Stimulated activated CD8-positive, alpha-beta memory T cell treated with anti-CD3 and anti-CD28 coated beads, Interleukin-12 subunit alpha, Interleukin-12 subunit beta, amount 100 ng/mL, for 4 hours (primary cell): Measurements from ENCODE around the gene ACD.

Source experiments
- DNase-seq: peaks from one replicate; pipeline ENCODE4 v3.0.0-alpha.2; 2020; ENCODE audit warnings: low read depth

ACD gene

GRCh38 chr16:67661886-67662652 is 2.0 kb upstream of the ACD start:
- DNase-seq: no peak

DNA sequence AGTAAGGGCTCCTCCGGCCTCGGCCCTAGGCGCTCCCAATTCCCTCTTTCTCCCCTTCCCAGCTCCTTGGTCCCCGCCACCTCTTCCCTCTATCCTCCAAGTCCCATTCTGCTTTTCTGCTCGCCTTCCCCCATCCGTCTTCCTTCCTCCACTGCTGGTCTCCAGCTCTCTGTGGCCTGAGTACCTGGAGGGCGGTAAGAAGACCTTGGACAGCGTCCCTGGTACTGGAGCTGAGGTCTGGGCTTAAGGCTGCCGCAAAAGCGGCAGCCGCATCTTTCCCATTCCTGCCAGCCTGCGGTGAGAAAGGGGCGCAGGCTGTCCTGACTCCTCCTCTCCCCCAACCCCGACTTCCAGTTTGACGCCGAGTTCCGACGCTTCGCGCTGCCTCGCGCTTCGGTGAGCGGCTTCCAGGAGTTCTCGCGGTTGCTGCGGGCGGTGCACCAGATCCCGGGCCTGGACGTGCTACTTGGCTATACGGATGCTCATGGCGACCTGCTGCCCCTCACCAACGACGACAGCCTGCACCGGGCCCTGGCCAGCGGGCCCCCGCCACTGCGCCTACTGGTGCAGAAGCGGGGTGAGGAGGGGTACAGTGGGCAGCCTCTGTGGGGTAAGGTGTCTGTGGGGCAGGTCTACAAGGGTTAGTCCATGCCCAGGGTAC is 1.2 kb upstream of the ACD start:
- no peak for DNase-seq

DNA sequence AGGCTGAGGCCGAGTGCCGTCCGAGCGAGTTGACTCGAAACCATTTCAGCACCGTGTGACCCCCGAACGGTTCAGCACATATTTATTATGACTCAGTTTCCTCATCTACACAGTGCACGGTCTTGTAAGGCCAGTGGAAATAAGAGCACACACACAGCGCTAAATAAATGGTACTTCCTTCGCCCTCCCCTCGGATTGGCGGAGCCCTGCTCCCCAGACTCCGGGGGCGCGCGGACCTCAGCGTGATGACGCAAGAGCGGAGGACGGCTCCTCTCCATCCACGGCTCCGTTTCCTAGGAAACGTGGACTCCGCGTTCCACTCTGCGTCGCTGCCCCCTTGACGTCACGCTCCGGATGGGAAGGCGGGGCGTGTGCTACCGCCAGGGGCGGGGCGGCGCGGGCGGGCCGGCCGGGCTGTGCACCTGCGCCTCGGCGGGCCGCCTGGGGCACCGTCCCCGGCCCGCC is 536 bp upstream of the ACD start, which contains the start of gene PARD6A:
PARD6A (plus strand) TSS at position 397 of the 465 bp plus-strand sequence. CDS start 79 bp downstream, outside the sequence.
- peak; percentile 90 for DNase-seq

GRCh38 chr16:67658849-67659674 is 998 bp downstream of the ACD start:
- no peak for DNase-seq

- no peak for DNase-seq
Measured at GRCh38 chr16:67657751-67658518, 2.1 kb downstream of the ACD start.

GRCh38 chr16:67657017-67657608 is 2.9 kb downstream of the ACD start:
- no peak for DNase-seq

DNA sequence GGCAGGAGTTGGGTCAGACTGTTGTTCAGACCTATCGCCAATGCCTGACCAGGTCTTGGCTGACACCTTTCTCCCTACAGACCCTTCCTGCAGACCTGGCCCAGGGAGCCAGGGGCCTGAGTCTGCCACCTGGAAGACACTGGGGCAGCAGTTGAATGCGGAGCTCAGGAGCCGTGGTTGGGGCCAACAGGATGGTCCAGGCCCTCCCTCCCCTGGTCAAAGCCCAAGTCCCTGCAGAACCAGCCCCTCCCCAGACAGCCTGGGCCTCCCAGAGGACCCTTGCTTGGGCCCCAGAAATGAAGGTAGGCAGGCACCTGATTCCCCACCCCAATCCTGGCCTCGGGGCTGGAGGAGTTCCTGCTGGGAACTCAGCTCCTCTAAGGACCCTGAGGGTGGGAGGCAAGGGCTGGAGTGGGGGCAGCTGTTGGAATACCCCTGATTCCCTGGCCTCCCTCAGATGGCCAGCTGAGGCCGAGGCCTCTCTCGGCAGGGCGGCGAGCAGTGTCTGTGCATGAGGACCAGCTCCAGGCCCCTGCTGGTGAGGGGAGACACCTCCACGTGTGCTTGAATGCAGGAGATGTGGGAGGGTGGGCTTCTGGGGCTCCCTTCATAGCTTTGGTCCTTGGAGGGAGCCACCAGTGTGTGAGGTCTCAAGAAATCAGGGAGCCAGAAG is 3.6 kb downstream of the ACD start:
- no peak for DNase-seq

DNA sequence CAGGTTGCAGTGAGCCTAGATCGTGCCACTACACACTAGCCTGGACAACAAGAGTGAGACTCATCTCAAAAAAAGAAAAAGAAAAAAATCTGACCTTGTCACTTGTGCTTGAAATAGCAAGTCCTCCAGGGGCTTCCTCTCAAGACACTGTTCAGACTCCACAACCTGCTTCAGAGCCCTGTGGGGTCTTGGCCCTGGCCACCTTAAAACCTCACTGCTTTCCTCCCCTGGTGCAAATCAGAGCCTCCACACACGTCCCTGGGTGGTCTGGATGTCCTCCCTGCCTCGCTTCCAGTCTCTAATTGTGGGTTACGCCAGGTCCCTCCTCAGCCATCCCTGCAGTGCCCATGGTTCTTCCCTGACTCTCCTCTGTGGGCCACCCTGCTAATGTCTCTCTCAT is 4.7 kb downstream of the ACD start:
- DNase-seq: no peak

DNA sequence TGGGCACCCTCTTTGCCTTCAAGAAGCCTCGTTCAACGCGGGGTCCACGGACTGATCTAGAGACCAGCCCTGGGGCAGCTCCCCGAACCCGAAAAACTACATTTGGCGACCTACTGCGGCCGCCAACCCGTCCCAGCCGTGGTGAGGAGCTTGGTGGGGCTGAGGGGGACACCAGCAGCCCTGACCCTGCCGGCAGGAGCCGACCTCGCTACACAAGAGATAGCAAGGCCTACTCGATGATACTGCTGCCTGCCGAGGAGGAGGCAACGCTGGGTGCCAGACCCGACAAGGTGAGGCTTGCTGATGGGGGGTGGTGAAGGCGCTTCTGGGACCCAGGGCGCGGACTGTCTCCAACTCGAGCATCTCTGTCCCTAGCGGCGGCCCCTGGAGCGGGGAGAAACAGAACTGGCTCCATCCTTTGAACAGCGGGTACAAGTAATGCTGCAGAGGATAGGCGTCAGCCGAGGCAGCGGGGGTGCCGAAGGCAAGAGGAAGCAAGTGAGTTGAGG is 5.6 kb downstream of the ACD start:
- DNase-seq: no peak

- DNase-seq: no peak
Measured at GRCh38 chr16:67653789-67654402, 6.2 kb downstream of the ACD start.

DNA sequence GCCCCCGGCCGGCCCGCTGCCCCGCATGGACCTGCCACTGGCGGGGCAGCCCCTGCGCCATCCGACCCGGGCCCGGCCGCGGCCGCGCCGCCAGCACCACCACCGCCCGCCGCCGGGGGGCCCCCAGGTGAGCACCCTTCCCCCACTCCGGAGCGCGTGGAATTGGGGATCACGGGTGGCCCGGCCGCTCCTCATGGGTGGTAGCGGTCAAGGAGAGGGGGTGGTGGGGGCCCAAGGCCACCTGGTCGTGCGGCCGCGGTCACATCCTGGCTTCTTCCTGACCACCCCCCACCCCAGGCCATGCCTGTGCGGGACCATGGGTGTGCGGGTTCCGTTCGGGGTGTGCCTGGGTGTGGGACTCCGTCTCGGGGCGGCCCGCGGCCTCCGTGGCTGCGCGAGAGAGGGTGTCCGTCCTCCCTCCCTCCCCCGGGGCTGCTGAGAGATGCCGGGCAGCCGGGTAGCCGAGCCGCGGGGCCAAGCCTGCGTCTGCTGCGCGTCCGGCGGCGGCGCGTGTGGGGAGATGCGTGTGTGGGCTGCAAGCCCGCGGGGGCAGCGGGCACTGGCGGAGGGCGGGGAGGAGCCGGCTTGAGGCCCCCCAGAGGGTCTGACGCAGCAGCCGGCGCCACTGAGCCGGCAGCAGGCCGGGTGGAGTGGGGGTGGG is 6.8 kb downstream of the ACD start:
- no peak for DNase-seq

DNA sequence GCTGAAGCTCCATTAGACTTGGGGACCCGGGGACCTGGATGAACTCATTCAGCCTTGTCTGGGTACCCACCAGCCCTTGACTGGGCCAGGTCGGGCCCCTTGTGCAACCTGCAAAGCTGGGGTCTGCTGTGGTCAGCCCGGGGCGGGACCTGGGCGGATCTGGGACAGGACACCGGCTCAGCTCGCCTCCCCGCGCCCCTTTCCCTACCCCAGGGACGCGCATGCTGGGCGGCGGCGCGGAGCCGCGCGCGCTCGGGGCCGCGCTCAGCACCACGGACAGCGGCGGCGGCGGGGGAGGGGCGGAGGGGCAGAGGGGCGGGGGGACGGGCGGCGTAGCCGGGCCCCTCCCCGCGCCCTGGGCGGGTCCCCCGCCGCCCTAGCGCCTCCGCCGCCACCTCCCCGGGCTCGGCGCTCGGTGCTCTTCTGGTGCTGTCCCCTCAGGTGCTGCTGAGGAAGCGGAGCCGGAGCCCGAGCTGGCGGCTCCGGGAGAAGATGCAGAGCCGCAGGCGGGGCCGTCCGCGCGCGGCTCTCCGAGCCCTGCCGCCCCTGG is 7.4 kb downstream of the ACD start:
- no peak for DNase-seq

- DNase-seq: no peak
Measured at GRCh38 chr16:67651847-67652246, 8.2 kb downstream of the ACD start.

- no peak for DNase-seq
Measured at GRCh38 chr16:67651039-67651438, 9.0 kb downstream of the ACD start.

GRCh38 chr16:67650023-67650422 is 10.0 kb downstream of the ACD start:
- no peak for DNase-seq

DNA sequence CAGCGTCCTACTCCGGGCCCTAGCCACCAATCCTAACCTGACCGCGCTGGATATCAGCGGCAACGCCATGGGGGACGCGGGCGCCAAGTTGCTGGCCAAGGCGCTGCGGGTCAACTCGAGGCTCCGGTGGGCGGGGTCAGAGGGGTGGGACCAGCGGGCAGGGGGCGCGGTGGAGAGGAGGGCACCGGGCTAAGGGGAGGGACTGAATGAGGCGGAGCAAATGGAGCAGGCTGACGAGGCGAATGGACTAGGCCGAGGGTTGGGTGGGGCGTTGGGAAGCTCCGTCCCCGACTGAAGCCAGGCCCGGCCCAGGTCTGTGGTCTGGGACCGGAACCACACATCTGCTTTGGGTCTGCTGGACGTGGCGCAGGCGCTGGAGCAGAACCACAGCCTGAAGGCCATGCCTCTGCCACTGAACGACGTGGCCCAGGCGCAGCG is 10.5 kb downstream of the ACD start:
- DNase-seq: no peak

- DNase-seq: no peak
Measured at GRCh38 chr16:67648764-67649407, 11.2 kb downstream of the ACD start.

DNA sequence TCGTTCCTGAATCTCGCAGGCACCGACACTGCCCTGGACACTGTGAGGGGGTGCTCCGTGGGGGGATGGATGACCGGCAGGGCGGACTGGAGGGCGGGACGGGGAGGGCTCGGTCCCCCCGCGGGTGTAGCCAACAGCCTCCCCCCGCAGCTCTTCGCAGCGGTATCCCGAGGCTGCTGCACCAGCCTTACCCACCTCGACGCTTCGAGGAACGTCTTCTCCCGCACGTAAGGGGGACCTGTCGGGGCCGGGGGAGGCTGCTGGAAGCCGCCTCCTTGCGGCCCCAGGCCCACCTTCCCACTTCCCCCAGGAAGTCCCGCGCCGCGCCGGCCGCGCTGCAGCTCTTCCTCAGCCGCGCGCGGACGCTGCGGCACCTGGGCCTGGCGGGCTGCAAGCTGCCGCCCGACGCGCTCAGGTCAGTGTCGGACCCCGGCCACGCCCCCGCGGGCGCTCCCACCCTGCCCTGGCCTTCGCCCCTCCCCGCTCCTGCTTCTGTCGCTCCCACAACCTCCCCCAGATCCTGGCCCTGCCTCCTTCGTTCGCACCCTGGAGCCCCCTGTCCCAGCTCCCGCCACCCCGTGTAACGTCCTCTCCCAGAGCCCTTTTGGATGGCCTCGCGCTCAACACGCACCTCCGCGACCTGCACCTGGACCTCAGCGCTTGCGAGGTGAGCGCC is 11.8 kb downstream of the ACD start:
- no peak for DNase-seq
